HL-60 (cell line): ENCODE results near the gene RNF144A.

Experiments used
- DNase-seq, 2 experiments: peaks; one replicate each; pipeline ENCODE4 v3.0.0-alpha.2; 2010 to 2020; ENCODE audit warnings: low read depth in 1 of 2, low spot score in 1 of 2
- H3K27ac ChIP-seq: fragments of 250-450 bp; sonication (Bioruptor Pico); replicated peaks from 2 replicates; pipeline ENCODE4 v1.5.1; 2020; ENCODE audit warnings: mild to moderate bottlenecking, moderate library complexity
- H3K27me3 ChIP-seq: fragments of 250-450 bp; sonication (Bioruptor Pico); 2 replicates; pipeline ENCODE4 v1.5.1; 2021; ENCODE audit warnings: mild to moderate bottlenecking, moderate library complexity; ENCODE audit not compliant: insufficient read depth, poor library complexity, severe bottlenecking
- H3K4me3 ChIP-seq: replicated peaks from 2 replicates; pipeline ENCODE4 v1.5.1; 2011; ENCODE audit warnings: mild to moderate bottlenecking, control low read depth, low read length; ENCODE audit not compliant: insufficient read depth
- GABPA ChIP-seq: IDR thresholded peaks from 2 replicates; pipeline ENCODE4 v1.6.1; 2012; ENCODE audit warnings: low read depth
- POLR2AphosphoS5 ChIP-seq: IDR thresholded peaks from 2 replicates; pipeline ENCODE4 v1.6.1; 2012; ENCODE audit warnings: low read depth
- SPI1 ChIP-seq: IDR thresholded peaks from 2 replicates; pipeline ENCODE4 v1.6.1; 2012; ENCODE audit warnings: low read depth, mild to moderate bottlenecking, borderline replicate concordance
- TF ChIP-seq, protein P1 (sequence below): IDR thresholded peaks from one replicate; pipeline ENCODE4 v1.5.1; 2011; ENCODE audit warnings: low read length, control low read depth, inconsistent platforms; ENCODE audit not compliant: insufficient read depth
- TF ChIP-seq, protein P2 (sequence below): IDR thresholded peaks from 2 replicates; pipeline ENCODE4 v1.6.1; 2012; ENCODE audit warnings: low read depth; ENCODE audit not compliant: insufficient replicate concordance

Gene RNF144A

DNA sequence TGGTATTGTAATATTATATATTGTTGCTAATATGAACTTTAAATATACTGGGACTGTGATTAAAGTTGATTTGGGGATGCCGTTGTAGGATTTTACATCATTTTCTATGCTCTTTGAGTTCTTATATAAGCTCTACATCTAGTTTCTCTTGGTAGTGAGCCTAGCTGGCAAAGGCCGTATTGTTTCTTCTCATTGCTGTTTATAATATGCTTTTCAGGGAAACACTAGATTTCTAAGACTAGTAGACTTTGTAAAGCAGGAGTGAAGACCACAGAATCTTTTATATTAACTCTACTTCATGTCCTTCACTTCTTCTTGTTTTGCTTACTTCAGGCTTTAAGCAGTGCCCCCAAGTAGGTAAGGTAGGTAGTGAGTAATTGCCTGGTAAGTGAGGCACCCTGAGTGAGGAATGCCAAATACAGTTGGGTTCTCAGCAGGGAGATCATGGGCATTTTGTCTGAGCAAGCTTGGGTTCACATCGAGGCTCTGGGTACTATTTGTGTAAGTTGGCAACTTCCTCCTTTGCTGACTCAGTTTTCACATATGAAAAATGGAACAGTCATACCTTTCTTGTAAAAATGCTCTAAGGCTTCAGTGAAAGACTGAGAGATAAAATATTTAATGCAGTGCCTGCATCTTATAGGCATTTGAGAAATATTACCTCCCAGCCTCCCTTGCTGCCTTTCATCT is 96.4 kb downstream of the RNF144A start:
- peak overlapping the region; percentile 17; the same call in 1 of the 2 replicates for H3K27ac ChIP-seq

DNA sequence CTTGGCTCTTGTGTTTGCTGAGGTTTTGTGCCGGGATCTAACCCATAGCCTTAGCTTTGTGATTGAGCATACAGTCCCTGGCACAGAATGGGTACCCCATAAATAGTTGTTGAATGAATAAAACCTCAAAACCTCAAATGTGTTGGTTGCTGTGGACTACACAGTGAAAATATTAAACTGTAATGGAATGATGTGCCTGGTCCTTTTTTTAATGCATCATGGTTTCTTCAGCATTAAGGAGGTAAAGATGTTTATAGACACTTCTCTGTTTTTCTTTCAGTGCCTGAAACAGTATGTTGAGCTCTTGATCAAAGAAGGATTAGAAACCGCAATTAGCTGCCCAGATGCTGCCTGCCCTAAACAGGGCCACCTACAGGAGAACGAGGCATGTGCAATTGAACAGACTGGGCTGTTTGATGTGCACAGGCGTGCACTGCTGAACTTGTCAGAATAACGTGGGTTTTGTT is 97.0 kb downstream of the RNF144A start:
- peak; percentile 24 to 79 for DNase-seq
- Histone ChIP-seq H3K27ac (peak overlapping the region; percentile 17; the same call in 1 of the 2 replicates), H3K4me3 (no peak overlapping the region), H3K27me3 (no peaks in the 10 kb centered on the region)
- TF ChIP-seq POLR2AphosphoS5 (no peak), SPI1 (0 out of 2 replicates have a peak, but pooled peaks have one; percentile 13)
- TF ChIP-seq, protein P1, sequence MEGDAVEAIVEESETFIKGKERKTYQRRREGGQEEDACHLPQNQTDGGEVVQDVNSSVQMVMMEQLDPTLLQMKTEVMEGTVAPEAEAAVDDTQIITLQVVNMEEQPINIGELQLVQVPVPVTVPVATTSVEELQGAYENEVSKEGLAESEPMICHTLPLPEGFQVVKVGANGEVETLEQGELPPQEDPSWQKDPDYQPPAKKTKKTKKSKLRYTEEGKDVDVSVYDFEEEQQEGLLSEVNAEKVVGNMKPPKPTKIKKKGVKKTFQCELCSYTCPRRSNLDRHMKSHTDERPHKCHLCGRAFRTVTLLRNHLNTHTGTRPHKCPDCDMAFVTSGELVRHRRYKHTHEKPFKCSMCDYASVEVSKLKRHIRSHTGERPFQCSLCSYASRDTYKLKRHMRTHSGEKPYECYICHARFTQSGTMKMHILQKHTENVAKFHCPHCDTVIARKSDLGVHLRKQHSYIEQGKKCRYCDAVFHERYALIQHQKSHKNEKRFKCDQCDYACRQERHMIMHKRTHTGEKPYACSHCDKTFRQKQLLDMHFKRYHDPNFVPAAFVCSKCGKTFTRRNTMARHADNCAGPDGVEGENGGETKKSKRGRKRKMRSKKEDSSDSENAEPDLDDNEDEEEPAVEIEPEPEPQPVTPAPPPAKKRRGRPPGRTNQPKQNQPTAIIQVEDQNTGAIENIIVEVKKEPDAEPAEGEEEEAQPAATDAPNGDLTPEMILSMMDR, result peak; percentile 57

More for the DNA sequence above, 96.4 kb downstream of the RNF144A start:
- TF ChIP-seq POLR2AphosphoS5, result no peak
- no peak for TF ChIP-seq SPI1
- TF ChIP-seq, protein P2, sequence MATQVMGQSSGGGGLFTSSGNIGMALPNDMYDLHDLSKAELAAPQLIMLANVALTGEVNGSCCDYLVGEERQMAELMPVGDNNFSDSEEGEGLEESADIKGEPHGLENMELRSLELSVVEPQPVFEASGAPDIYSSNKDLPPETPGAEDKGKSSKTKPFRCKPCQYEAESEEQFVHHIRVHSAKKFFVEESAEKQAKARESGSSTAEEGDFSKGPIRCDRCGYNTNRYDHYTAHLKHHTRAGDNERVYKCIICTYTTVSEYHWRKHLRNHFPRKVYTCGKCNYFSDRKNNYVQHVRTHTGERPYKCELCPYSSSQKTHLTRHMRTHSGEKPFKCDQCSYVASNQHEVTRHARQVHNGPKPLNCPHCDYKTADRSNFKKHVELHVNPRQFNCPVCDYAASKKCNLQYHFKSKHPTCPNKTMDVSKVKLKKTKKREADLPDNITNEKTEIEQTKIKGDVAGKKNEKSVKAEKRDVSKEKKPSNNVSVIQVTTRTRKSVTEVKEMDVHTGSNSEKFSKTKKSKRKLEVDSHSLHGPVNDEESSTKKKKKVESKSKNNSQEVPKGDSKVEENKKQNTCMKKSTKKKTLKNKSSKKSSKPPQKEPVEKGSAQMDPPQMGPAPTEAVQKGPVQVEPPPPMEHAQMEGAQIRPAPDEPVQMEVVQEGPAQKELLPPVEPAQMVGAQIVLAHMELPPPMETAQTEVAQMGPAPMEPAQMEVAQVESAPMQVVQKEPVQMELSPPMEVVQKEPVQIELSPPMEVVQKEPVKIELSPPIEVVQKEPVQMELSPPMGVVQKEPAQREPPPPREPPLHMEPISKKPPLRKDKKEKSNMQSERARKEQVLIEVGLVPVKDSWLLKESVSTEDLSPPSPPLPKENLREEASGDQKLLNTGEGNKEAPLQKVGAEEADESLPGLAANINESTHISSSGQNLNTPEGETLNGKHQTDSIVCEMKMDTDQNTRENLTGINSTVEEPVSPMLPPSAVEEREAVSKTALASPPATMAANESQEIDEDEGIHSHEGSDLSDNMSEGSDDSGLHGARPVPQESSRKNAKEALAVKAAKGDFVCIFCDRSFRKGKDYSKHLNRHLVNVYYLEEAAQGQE, result no peak
- TF ChIP-seq, protein P1, result no peak
- no peak for TF ChIP-seq GABPA
- Histone ChIP-seq H3K27me3 (no peaks in the 10 kb centered on the region), H3K4me3 (no peak overlapping the region)
- no peak for DNase-seq

DNA sequence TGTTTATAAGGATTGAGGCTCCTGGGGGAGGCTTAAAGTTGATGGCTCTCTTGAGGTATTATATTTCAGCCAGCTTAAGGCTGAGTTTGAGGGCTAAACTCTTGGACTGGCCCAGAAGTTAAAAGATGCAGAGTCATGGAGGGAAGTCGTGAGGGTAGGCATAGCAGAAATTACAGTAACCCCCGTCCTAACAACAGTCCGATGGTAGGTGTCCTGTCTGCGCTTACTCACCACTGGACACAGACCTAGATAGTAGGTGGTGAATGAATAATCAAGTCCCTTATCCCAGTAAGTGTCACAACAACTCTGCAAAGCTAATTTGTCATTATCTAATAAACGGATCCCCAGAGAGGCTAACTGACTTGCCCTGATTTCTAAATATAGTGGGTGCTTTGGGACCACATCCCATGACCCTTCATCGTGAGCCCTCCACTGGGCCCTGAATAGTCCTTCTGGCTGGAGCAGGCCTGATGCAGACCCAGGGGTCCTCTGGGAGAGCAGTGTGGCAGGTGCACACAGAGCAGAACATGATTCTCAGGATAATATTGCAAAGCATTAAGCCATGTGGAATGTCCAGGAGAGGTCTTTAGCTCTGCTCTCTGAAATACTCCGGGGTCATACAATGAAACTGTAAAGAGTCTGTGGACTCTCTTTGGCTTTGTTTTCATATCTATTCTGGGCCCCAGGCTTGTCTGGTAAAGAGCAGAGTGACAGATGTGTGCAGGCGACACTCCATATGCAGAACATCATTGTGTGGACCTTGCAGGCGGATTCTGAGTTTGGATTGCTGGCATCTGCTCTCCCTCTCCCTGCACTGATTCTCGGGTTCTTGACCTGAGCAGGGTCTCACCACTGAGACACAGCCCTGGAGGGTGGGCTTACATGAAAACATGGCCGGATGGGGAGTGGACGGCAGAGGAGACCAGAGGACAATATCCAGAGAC is 98.1 kb downstream of the RNF144A start:
- TF ChIP-seq GABPA (no peak), SPI1 (no peak), POLR2AphosphoS5 (no peak)
- TF ChIP-seq, protein P1, result no peak
- TF ChIP-seq, protein P2, result no peak
- Histone ChIP-seq H3K27me3 (no peaks in the 10 kb centered on the region), H3K4me3 (no peak overlapping the region), H3K27ac (peak overlapping the region; percentile 42)
- no peak for DNase-seq
